GM18873 (cell line): ENCODE results near the gene FYTTD1.

ENCODE experiments used
- ATAC-seq: cut with Tn5 transposase; IDR thresholded peaks from one replicate; pipeline ENCODE4 v1.9.1; 2021; ENCODE audit warnings: mild to moderate bottlenecking, moderate library complexity, moderate number of reproducible peaks; ENCODE audit not compliant: unreplicated experiment, low FRiP score

The FYTTD1 gene

GRCh38 chr3:197829397-197830045 is 79.8 kb downstream of the FYTTD1 start:
- no peak for ATAC-seq

GRCh38 chr3:197830308-197830966 is 80.8 kb downstream of the FYTTD1 start:
- no peak for ATAC-seq

GRCh38 chr3:197830967-197831313 is 81.3 kb downstream of the FYTTD1 start:
- no peak for ATAC-seq

- ATAC-seq = no peak
Measured at GRCh38 chr3:197833930-197834715, 84.4 kb downstream of the FYTTD1 start.

- ATAC-seq = no peak
Measured at GRCh38 chr3:197835509-197835908, 85.8 kb downstream of the FYTTD1 start.

GRCh38 chr3:197836244-197836643 is 86.6 kb downstream of the FYTTD1 start:
- ATAC-seq = no peak
